ENCODE measurements around the gene SIGLEC1. TPM values are rescaled to one million over a fixed set of nuclear protein-coding genes. Genes with fewer than 3 reads are reported as not detected.

The SIGLEC1 gene
- total and polyA plus RNA-seq, 10 of the 15 experiments (the other 5 are each of a cell fraction or from before 2014, with no cell fraction given) = 0.05 TPM; not detected in 9

DNA sequence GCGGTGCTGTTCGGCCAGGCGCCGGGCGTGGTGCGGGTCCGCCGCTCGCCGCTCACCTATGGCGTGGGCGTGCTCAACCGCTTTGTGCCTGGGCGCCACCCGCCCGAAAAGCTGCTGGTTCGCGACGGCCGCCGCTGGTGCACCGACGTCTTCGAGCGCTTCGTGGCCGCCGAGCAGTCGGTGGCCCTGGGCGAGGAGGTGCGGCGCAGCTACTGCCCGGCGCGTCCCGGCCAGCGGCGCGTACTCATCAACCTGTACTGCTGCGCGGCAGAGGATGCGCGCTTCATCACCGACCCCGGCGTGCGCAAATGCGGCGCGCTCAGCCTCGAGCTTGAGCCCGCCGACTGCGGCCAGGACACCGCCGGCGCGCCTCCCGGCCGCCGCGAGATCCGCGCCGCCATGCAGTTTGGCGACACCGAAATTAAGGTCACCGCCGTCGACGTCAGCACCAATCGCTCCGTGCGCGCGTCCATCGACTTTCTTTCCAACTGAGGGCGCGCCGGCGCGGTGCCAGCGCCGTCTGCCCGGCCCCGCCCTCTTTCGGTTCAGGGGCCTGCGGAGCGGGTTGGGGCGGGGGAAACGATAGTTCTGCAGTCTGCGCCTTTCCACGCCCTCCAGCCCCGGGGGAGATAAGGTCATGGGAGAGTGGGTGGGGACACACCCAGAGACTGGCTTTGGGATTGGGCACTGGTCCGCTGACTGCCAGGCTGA lies 39.4 kb upstream of the SIGLEC1 start:
- RAD21 ChIA-PET (ENCODE audit: unreplicated experiment) = interaction anchor here (0.9 to 1.3 kb wide), 3 partner anchors 16 to 75 kb away, joined by 3 to 4 read pairs (median 4); partner anchors contain the start of gene ADISSP
- Histone ChIP-seq H3K4me2 (ENCODE audit: control insufficient read depth, insufficient read depth) (peak overlapping the region; percentile 33), H3K36me3 (ENCODE audit: control insufficient read depth in 2 of 2, insufficient read depth in 2 of 2, low read length in 1 of 2) (no peaks in the 10 kb centered on the region; a peak in 1 of 4 replicates), H2AFZ (ENCODE audit: control insufficient read depth, low read depth, low read length) (no peak overlapping the region), H3K4me3 (no peak overlapping the region), H3K27ac (ENCODE audit: control insufficient read depth, insufficient read depth) (no peak overlapping the region), H3K4me1 (ENCODE audit: control insufficient read depth, insufficient read depth, low read length) (no peaks in the 10 kb centered on the region), H3K79me2 (ENCODE audit: control insufficient read depth, insufficient read depth, low read length) (no peaks in the 10 kb centered on the region), H3K27me3 (replicated peaks in 1 of 2; ENCODE audit: control insufficient read depth in 2 of 2, insufficient read depth in 2 of 2, low read length in 1 of 2) (no peaks in the 10 kb centered on the region), H3K9ac (ENCODE audit: control insufficient read depth, insufficient read depth, low read length) (no peak overlapping the region), H4K20me1 (ENCODE audit: control insufficient read depth, insufficient read depth) (no peaks in the 10 kb centered on the region), H3K9me3 (replicated peaks; ENCODE audit: control insufficient read depth, insufficient read depth, low read length) (no peaks in the 10 kb centered on the region)
- DNase-seq (ENCODE audit: low read depth, low spot score) (no peak), ATAC-seq (peak; percentile 64), FAIRE-seq (no peak)
- SMC1A ChIA-PET (ENCODE audit: uncharacterized antibody, unreplicated experiment) = interaction anchor here (1.7 to 2.7 kb wide), 2 partner anchors 17 to 35 kb away, joined by 3 to 12 read pairs; partner anchors contain the start of gene ADISSP
- in situ Hi-C loops (cut with MboI) = no loop called here
- intact Hi-C loops (cut with micrococcal nuclease; ENCODE audit: unreplicated experiment) = loop anchor here (2.0 kb wide), 1 partner anchor 15 kb away; the partner anchor contains the start of gene ADISSP
- TF ChIP-seq IRF4 (IDR thresholded peaks at IDR 0.05; ENCODE audit: low read depth, low read length) (no peak), JUNB (IDR thresholded peaks at IDR 0.05) (no peak), ATF7 (IDR thresholded peaks at IDR 0.05; ENCODE audit: low read depth) (no peak), POLR2AphosphoS5 (IDR thresholded peaks at IDR 0.05; ENCODE audit: low read length) (no peak), PAX8 (IDR thresholded peaks at IDR 0.05) (no peak), MYB (IDR thresholded peaks at IDR 0.05; ENCODE audit: borderline replicate concordance, low read depth, low read length) (no peak), CBFB (IDR thresholded peaks at IDR 0.05; ENCODE audit: low read depth) (no peak), MEF2B (IDR thresholded peaks at IDR 0.05; ENCODE audit: partially characterized antibody, poor library complexity, severe bottlenecking) (peak; percentile 39)
- POLR2A ChIA-PET = no interaction called here
- WGBS (ENCODE audit: insufficient coverage, insufficient replicate concordance, low lambda C conversion rate, missing lambda C conversion rate) = 65% methylated on average over 55 of the region's 95 CpGs
- CTCF ChIA-PET = interaction anchor here (1.3 to 4.1 kb wide), 5 partner anchors 15 to 104 kb away, joined by 4 to 52 read pairs (median 6); partner anchors contain the start of gene ADISSP
- no TSS peak for BruUV-seq (replicated peaks)
